AG04449 (cell line): ENCODE results near the gene ENG.

Source experiments
- CTCF ChIA-PET: fragments of 350-600 bp; formaldehyde crosslinking; extraction: SDS; loops from one replicate; lab custom pipeline; 2021; ENCODE audit warnings: antibody characterized with exemption; lab: Yijun Ruan, JAX
- POLR2A ChIA-PET: fragments of 400-600, 350-600 bp; formaldehyde crosslinking; extraction: SDS; loops from one replicate; lab custom pipeline; 2020; ENCODE audit warnings: antibody characterized with exemption, inconsistent platforms; lab: Yijun Ruan, JAX
- DNase-seq: peaks from one replicate; pipeline ENCODE4 v3.0.0-alpha.2; 2010; ENCODE audit warnings: low read depth, low spot score
- H3K4me3 ChIP-seq: 2 replicates; pipeline ENCODE4 v1.5.1; 2011; ENCODE audit warnings: low read depth, mild to moderate bottlenecking, control low read depth, low read length
- CTCF ChIP-seq: IDR thresholded peaks from one replicate; pipeline ENCODE4 v1.5.1; 2011; ENCODE audit warnings: mild to moderate bottlenecking, moderate library complexity, low read length, control low read depth, inconsistent platforms; ENCODE audit not compliant: insufficient read depth; ENCODE audit errors: missing control alignments

Gene ENG

GRCh38 chr9:127769929-127770582 is 84.4 kb downstream of the ENG start:
- TF ChIP-seq CTCF, result no peak
- CTCF ChIA-PET, result interaction anchor here (0.9 to 10.4 kb wide), 6 partner anchors 14 to 151 kb away, joined by 3 to 93 read pairs (median 6); partner anchors contain the start of genes CDK9 and TOR2A
- POLR2A ChIA-PET, result no interaction called here
- no peak overlapping the region for H3K4me3 ChIP-seq
- DNase-seq, result no peak

- DNase-seq, result no peak
- no peak overlapping the region for H3K4me3 ChIP-seq
- no peak for TF ChIP-seq CTCF
- POLR2A ChIA-PET, result no interaction called here
- CTCF ChIA-PET, result interaction anchor here (0.8 to 10.4 kb wide), 5 partner anchors 15 to 152 kb away, joined by 3 to 93 read pairs (median 3); partner anchors contain the start of genes CDK9 and TOR2A
Observed at GRCh38 chr9:127769101-127769500, 85.4 kb downstream of the ENG start.

GRCh38 chr9:127768698-127769097 is 85.8 kb downstream of the ENG start:
- ChIA-PET CTCF (interaction anchor here (0.8 to 10.4 kb wide), 5 partner anchors 15 to 153 kb away, joined by 3 to 93 read pairs (median 7); partner anchors contain the start of genes CDK9 and TOR2A), POLR2A (no interaction called here)
- no peak for TF ChIP-seq CTCF
- no peak overlapping the region for H3K4me3 ChIP-seq
- DNase-seq, result no peak

GRCh38 chr9:127767909-127768331 is 86.5 kb downstream of the ENG start:
- H3K4me3 ChIP-seq, result no peak overlapping the region
- POLR2A ChIA-PET, result no interaction called here
- TF ChIP-seq CTCF, result no peak
- no peak for DNase-seq
- CTCF ChIA-PET, result interaction anchor here (0.7 to 10.4 kb wide), 7 partner anchors 13 to 181 kb away, joined by 3 to 93 read pairs (median 6); partner anchors contain the start of genes CDK9 and TOR2A

- DNase-seq, result no peak
- TF ChIP-seq CTCF, result no peak
- POLR2A ChIA-PET, result no interaction called here
- H3K4me3 ChIP-seq, result no peak overlapping the region
- CTCF ChIA-PET, result interaction anchor here (0.7 to 10.4 kb wide), 8 partner anchors 13 to 181 kb away, joined by 3 to 93 read pairs (median 6); partner anchors contain the start of genes CDK9 and TOR2A
Observed at GRCh38 chr9:127767410-127767809, 87.0 kb downstream of the ENG start.

- no peak overlapping the region for H3K4me3 ChIP-seq
- POLR2A ChIA-PET, result no interaction called here
- CTCF ChIA-PET, result interaction anchor here (1.2 to 4.9 kb wide), 4 partner anchors 19 to 154 kb away, joined by 5 to 26 read pairs (median 7); partner anchors contain the start of gene TOR2A
- no peak for TF ChIP-seq CTCF
- no peak for DNase-seq
Observed at GRCh38 chr9:127765418-127765817, 89.0 kb downstream of the ENG start.
